HEK293T (cell line): ENCODE data around the gene CDK5.

Experiments used
- ARNT ChIP-seq: fragments of 450-650 bp; IDR thresholded peaks from 2 replicates; pipeline ENCODE4 v1.6.1; 2017; ENCODE audit warnings: mild to moderate bottlenecking
- BHLHE40 ChIP-seq: fragments of 450-650 bp; IDR thresholded peaks from 2 replicates; pipeline ENCODE4 v1.6.1; 2016; ENCODE audit warnings: mild to moderate bottlenecking, moderate library complexity, borderline replicate concordance
- CTBP1 ChIP-seq: fragments of 450-650 bp; IDR thresholded peaks from 2 replicates; pipeline ENCODE4 v1.6.1; 2016; ENCODE audit warnings: borderline replicate concordance
- FOXA1 ChIP-seq: fragments of 450-650 bp; IDR thresholded peaks from 2 replicates; pipeline ENCODE4 v1.6.1; 2016; ENCODE audit warnings: mild to moderate bottlenecking
- FOXM1 ChIP-seq: fragments of 450-650 bp; IDR thresholded peaks from 2 replicates; pipeline ENCODE4 v1.6.1; 2017; ENCODE audit warnings: mild to moderate bottlenecking, borderline replicate concordance
- HDGF ChIP-seq: fragments of 450-650 bp; IDR thresholded peaks from 2 replicates; pipeline ENCODE4 v1.6.1; 2017; ENCODE audit warnings: antibody characterized with exemption, borderline replicate concordance
- L3MBTL2 ChIP-seq: fragments of 450-650 bp; conservative IDR thresholded peaks from 2 replicates; pipeline ENCODE4 v1.6.1; 2016; ENCODE audit warnings: mild to moderate bottlenecking
- NFRKB ChIP-seq: fragments of 450-650 bp; IDR thresholded peaks from 2 replicates; pipeline ENCODE4 v1.6.1; 2016; ENCODE audit warnings: mild to moderate bottlenecking, moderate library complexity
- SUZ12 ChIP-seq: fragments of 450-650 bp; IDR thresholded peaks from 2 replicates; pipeline ENCODE4 v1.6.1; 2016; ENCODE audit warnings: mild to moderate bottlenecking
- TARDBP ChIP-seq: fragments of 450-650 bp; IDR thresholded peaks from 2 replicates; pipeline ENCODE4 v1.6.1; 2016
- TF ChIP-seq, protein P1 (sequence below): fragments of 450-650 bp; IDR thresholded peaks from 2 replicates; pipeline ENCODE4 v1.6.1; 2016

DNA sequence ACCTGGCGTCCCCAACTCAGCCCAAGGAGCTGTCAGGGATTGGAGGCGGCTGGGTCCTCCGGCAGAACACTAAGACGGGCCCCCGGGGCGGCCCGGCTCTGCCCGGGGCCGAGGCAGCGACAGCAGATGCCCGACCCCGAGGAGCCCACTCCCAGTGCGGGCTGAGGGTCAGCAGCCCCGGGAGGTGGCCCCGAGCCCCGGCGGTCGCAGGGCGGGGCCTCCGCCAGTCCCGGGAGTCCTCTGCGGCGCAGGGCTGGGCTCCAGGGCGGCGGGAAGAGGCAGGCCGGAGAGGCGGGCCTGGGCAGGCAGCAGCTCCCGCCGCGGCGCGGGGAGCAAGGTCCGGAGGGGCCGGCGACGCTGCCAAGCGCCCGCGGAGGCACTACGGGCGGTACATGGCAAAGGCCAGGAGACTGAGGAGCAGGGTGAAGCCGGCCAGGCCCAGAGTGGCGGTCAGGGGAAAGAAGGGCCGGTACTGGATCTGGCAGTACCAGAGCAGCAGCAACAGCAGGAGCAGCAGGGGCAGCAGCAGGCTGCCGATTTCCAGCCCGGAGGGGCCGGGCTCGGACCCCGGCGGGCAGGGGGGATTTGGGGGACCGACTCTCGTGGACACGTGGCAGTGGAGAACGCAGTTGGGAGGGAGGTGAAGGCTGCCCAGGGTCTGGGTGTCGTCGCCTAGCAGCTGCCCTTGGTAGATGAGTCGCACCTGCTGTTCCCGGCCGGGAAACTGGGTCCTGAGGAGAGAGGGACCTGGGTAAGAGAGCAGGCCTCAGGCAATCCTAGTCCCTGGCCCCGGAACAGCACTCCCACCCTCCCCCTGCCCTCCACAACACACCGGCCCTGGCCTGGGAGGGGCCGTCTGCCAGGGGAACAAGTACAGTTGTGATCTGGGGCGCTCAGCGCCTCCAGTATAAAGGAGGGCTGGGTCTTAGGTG, 23.7 kb upstream of the CDK5 start:
- TF ChIP-seq CTBP1 (no peak), FOXM1 (no peak), HDGF (no peak), FOXA1 (no peak), TARDBP (no peak), BHLHE40 (no peak), SUZ12 (no peak), NFRKB (no peak), ARNT (no peak), L3MBTL2 (no peak)
- TF ChIP-seq, protein P1, sequence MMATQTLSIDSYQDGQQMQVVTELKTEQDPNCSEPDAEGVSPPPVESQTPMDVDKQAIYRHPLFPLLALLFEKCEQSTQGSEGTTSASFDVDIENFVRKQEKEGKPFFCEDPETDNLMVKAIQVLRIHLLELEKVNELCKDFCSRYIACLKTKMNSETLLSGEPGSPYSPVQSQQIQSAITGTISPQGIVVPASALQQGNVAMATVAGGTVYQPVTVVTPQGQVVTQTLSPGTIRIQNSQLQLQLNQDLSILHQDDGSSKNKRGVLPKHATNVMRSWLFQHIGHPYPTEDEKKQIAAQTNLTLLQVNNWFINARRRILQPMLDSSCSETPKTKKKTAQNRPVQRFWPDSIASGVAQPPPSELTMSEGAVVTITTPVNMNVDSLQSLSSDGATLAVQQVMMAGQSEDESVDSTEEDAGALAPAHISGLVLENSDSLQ, result no peak
